Myocyte (in vitro differentiated cells): ENCODE data around the gene MAMLD1. TPM values are rescaled to one million over a fixed set of nuclear protein-coding genes. Genes with fewer than 3 reads are reported as not detected.

Experiments used
- total RNA-seq: library from RNA; depleted of rRNA; stranded (reverse); fragments of >200 nt; gene quantifications from 2 replicates; pipeline ENCODE4 v1.2.3, GENCODE V29; 2014

Gene MAMLD1
- total RNA-seq, 1 donor from 2014 or later: 2.4 TPM

Other genes with a start within 250 kb of the MAMLD1 start
- 8.8 and 8.9 TPM in 2 replicates for gene MTM1, start 205.3 kb downstream of the MAMLD1 start, total RNA-seq